HCT116 (cell line): Measurements from ENCODE around the gene PPIG. TPM values are rescaled to one million over a fixed set of nuclear protein-coding genes. Genes with fewer than 3 reads are reported as not detected.
"Not testable (repeated sequence)": the region's sequence is repeated elsewhere in the genome, so short reads cannot be mapped to it uniquely, and the experiment has no call there.

Source experiments
- ATAC-seq: fragments of 200-7000 bp; cut with Tn5 transposase; 2 replicates; pipeline ENCODE4 v1.9.1; 2020; ENCODE audit warnings: mild to moderate bottlenecking, moderate library complexity
- BruUV-seq: library from RNA; stranded (reverse); fragments of 400-500 nt; replicated peaks from 2 replicates; lab custom pipeline; 2021; lab: Mats Ljungman, UMichigan
- CTCF ChIA-PET: fragments of 300-600 bp; sonication (Branson Sonifier 250); formaldehyde crosslinking; loops from one replicate; lab custom pipeline; 2021; ENCODE audit warnings: antibody characterized with exemption; lab: Charles Lee
- POLR2A ChIA-PET: fragments of 300-600, 350-600 bp; sonication (Branson Sonifier 250); formaldehyde crosslinking; loops from one replicate; lab custom pipeline; 2021; ENCODE audit warnings: antibody characterized with exemption; lab: Charles Lee
- RAD21 ChIA-PET, 2 experiments: fragments of 300-600 bp; sonication (Branson Sonifier 250); formaldehyde crosslinking; loops; one replicate each; lab custom pipeline; 2023; ENCODE audit warnings: low total read pairs in 2 of 2; ENCODE audit not compliant: uncharacterized antibody in 2 of 2, unreplicated experiment in 2 of 2, low non-redundant PET in 1 of 2; lab: Charles Lee
- DNase-seq: peaks from one replicate; pipeline ENCODE4 v3.0.0-alpha.2; 2010; ENCODE audit warnings: low read depth, low spot score
- H2AFZ ChIP-seq: fragments of 200-600 bp; shearing (Covaris generic), sonication (generic); 2 replicates; pipeline ENCODE4 v1.6.1; 2017; ENCODE audit warnings: low read depth, mixed run types, mixed read lengths, antibody characterized with exemption, low read length; ENCODE audit not compliant: poor library complexity, severe bottlenecking
- H3K27ac ChIP-seq: 2 replicates; pipeline ENCODE4 v1.5.1; 2012; ENCODE audit warnings: low read depth, low read length
- H3K27me3 ChIP-seq: fragments of 200-600 bp; sonication (generic); 2 replicates; pipeline ENCODE4 v1.6.1; 2016; ENCODE audit warnings: mixed run types, low read length, mixed read lengths; ENCODE audit not compliant: insufficient read depth
- H3K36me3 ChIP-seq, 2 experiments: fragments of 200-500 bp in 1 of 2; fragments of 200-600 bp in 1 of 2; sonication (Bioruptor generic) in 1 of 2; sonication (generic) in 1 of 2; 2 replicates each; pipeline versions ENCODE4 v1.5.1 to v1.6.1; 2014 to 2016; ENCODE audit warnings: low read length in 2 of 2, inconsistent platforms in 1 of 2, mixed read lengths in 1 of 2, mixed run types in 1 of 2; ENCODE audit not compliant: insufficient read depth in 2 of 2, control insufficient read depth in 1 of 2
- H3K4me1 ChIP-seq, 2 experiments: fragments of 200-600 bp in 1 of 2; sonication (generic) in 1 of 2; 2 replicates each; pipeline versions ENCODE4 v1.5.1 to v1.6.1; 2012 to 2017; ENCODE audit warnings: low read length in 2 of 2, inconsistent platforms in 1 of 2, mild to moderate bottlenecking in 1 of 2, mixed read lengths in 1 of 2, mixed run types in 1 of 2, moderate library complexity in 1 of 2; ENCODE audit not compliant: insufficient read depth in 2 of 2, control insufficient read depth in 1 of 2
- H3K4me2 ChIP-seq: fragments of 200-600 bp; sonication (generic); 2 replicates; pipeline ENCODE4 v1.6.1; 2017; ENCODE audit warnings: mixed run types, low read length, mixed read lengths
- H3K4me3 ChIP-seq, 2 experiments: fragments of 200-600 bp in 1 of 2; sonication (generic) in 1 of 2; replicated peaks in 1 of 2; 2 replicates each; pipeline ENCODE4 v1.5.1; 2011 to 2016; ENCODE audit warnings: low read length in 2 of 2, control low read depth in 1 of 2, low read depth in 1 of 2, mild to moderate bottlenecking in 1 of 2, mixed read lengths in 1 of 2, mixed run types in 1 of 2
- H3K79me2 ChIP-seq: fragments of 200-600 bp; sonication (generic); 2 replicates; pipeline ENCODE4 v1.6.1; 2017; ENCODE audit warnings: mild to moderate bottlenecking, mixed run types, low read length, moderate library complexity, mixed read lengths; ENCODE audit not compliant: insufficient read depth
- H3K9ac ChIP-seq: fragments of 200-600 bp; sonication (generic); 2 replicates; pipeline ENCODE4 v1.6.1; 2016; ENCODE audit warnings: low read length, mixed read lengths
- H3K9me2 ChIP-seq: fragments of 200-600 bp; sonication (generic), shearing (Covaris generic); 2 replicates; pipeline ENCODE4 v1.6.1; 2017; ENCODE audit warnings: mixed run types, mild to moderate bottlenecking, moderate library complexity; ENCODE audit not compliant: insufficient read depth
- H3K9me3 ChIP-seq, 2 experiments: fragments of 200-500 bp in 1 of 2; fragments of 200-600 bp in 1 of 2; sonication (Bioruptor generic) in 1 of 2; sonication (generic) in 1 of 2; 2 replicates each; pipeline ENCODE4 v1.6.1; 2014 to 2017; ENCODE audit warnings: low read length in 2 of 2, mixed read lengths in 2 of 2, inconsistent platforms in 1 of 2, low read depth in 1 of 2, mild to moderate bottlenecking in 1 of 2, mixed run types in 1 of 2, moderate library complexity in 1 of 2; ENCODE audit not compliant: control insufficient read depth in 1 of 2, insufficient read depth in 1 of 2
- H4K20me1 ChIP-seq: fragments of 200-600 bp; sonication (generic), shearing (Covaris generic); 2 replicates; pipeline ENCODE4 v1.6.1; 2017; ENCODE audit warnings: mixed run types, mild to moderate bottlenecking, moderate library complexity; ENCODE audit not compliant: insufficient read depth
- CBX3 ChIP-seq: IDR thresholded peaks from 2 replicates; pipeline ENCODE4 v1.6.1; 2012; ENCODE audit warnings: low read depth
- CTCF ChIP-seq, 3 experiments: fragments of 200-600 bp in 1 of 3; sonication (generic) in 1 of 3; IDR thresholded peaks in 2 of 3; conservative IDR thresholded peaks in 1 of 3; 2 replicates each; pipeline ENCODE4 v1.5.1; 2012 to 2017; ENCODE audit warnings: low read depth in 2 of 3, low read length in 2 of 3, antibody characterized with exemption in 1 of 3, borderline replicate concordance in 1 of 3, control low read depth in 1 of 3, mild to moderate bottlenecking in 1 of 3, mixed read lengths in 1 of 3, mixed run types in 1 of 3, moderate library complexity in 1 of 3; ENCODE audit not compliant: insufficient read depth in 1 of 3
- EZH2phosphoT487 ChIP-seq: fragments of 200-600 bp; IDR thresholded peaks from 2 replicates; pipeline ENCODE4 v1.6.1; 2018; ENCODE audit warnings: antibody characterized with exemption, borderline replicate concordance
- FOSL1 ChIP-seq: IDR thresholded peaks from 2 replicates; pipeline ENCODE4 v1.6.1; 2012; ENCODE audit warnings: low read depth
- RAD21 ChIP-seq: IDR thresholded peaks from 2 replicates; pipeline ENCODE4 v1.6.1; 2012; ENCODE audit warnings: low read depth, mild to moderate bottlenecking
- SIN3A ChIP-seq: IDR thresholded peaks from 2 replicates; pipeline ENCODE4 v1.6.1; 2012; ENCODE audit warnings: low read depth
- SRF ChIP-seq: IDR thresholded peaks from 2 replicates; pipeline ENCODE4 v1.6.1; 2012; ENCODE audit warnings: low read depth
- ZFX ChIP-seq: fragments of 450-650 bp; IDR thresholded peaks from 2 replicates; pipeline ENCODE4 v1.6.1; 2017
- ZNF274 ChIP-seq: fragments of 200-500 bp; sonication (Bioruptor generic); IDR thresholded peaks from 2 replicates; pipeline ENCODE4 v1.6.1; 2014; ENCODE audit warnings: mild to moderate bottlenecking, low read depth, low read length, inconsistent platforms
- intact Hi-C: fragments of 100-400 bp; cut with micrococcal nuclease; formaldehyde crosslinking; loops from 2 replicates; pipeline ENCODE4 v1.10.0; 2022
- total RNA-seq: library from RNA; stranded (reverse); gene quantifications from one replicate; pipeline ENCODE4 v1.2.1, GENCODE V29; 2021; ENCODE audit not compliant: unreplicated experiment

The PPIG gene
- total RNA-seq, 1 experiment from 2014 or later: 55.3 TPM

DNA sequence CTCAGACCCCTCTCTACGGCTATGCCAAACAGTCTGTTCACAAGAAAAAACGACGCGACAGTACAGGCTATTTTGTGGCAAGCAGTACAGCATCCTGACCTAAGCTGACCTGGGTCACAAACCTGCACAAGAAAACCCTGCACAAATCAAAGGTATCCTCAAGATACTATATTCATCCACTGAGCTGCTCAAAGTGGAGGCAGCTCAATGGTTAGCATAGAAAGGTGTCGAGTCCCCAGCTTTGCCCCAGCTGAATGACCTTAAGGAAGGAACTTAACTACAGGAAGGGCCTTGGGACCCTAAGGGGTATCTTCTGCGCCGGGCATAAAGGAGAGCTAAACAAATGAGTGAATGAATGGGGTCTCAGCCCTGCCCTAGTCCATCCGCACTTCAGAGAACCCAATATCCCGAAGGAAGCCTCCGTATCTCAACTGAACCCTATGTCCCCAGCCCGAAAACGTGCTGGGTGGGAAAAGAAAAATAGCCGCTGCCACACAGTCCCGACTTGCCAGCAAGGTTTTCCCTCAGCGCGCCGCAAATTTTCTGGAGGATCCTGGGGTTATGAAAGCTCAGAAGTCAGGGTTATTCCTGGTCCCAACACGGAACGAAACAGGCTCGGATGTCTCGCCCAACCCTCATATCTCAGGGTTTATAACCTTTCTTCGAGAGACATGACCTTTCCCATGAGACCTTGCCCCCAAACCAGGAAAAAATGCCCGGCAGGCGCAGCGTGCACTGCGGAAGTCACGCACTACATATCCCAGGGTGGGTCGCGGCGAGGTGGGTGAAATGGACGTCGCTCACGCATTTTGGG lies 10.8 kb upstream of the PPIG start, which contains the start of gene FASTKD1 (continued):
- TF ChIP-seq CTCF (IDR thresholded peaks at IDR 0.05 in 2 of 3, conservative IDR thresholded peaks at IDR 0.05 in 1 of 3; ENCODE audit: borderline replicate concordance in 1 of 3, insufficient read depth in 1 of 3, low read depth in 2 of 3, low read length in 2 of 3) (no peak), EZH2phosphoT487 (no peak), FOSL1 (no peak)

DNA sequence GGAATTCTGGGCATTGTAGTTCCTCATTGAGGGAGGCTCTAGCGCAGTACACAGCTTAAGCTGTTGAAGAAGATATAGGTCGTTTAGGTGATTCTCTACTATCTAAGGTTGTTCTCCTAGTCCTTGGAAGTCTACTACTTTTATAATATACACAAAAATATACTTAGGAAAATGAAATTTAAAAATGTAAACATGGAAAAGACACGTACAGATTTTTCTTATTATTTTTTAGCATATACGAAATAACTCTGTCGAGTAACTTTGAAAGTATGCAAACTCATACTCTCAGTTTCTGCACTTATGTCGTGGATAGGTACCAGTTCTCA lies 10.2 kb upstream of the PPIG start:
- peaks cover 45% of the 10 kb centered on the region for H3K79me2 ChIP-seq
- ChIA-PET RAD21 (no interaction called here), POLR2A (interaction anchor here (2.3 kb wide), 1 partner anchor 11 kb away, joined by 9 read pairs; no protein-coding TSS in a partner anchor), CTCF (no interaction called here)
- no peaks in the 10 kb centered on the region for H3K9me2 ChIP-seq
- BruUV-seq: no TSS peak
- no peaks in the 10 kb centered on the region for H3K27me3 ChIP-seq
- no peak overlapping the region for H3K27ac ChIP-seq
- H3K4me2 ChIP-seq: peak overlapping the region; percentile 93
- no peaks in the 10 kb centered on the region for H4K20me1 ChIP-seq
- H3K4me1 ChIP-seq: peaks cover 0 to 15% of the 10 kb centered on the region in 2 experiments; a peak in 3 of 4 replicates
- DNase-seq (no peak), ATAC-seq (no peak)
- peak overlapping the region; percentile 95 for H2AFZ ChIP-seq
- H3K9me3 ChIP-seq: no peaks in the 10 kb centered on the region
- intact Hi-C loops: loop anchor here (1.0 kb wide), 1 partner anchor 10 kb away; the partner anchor contains the start of gene PPIG
- H3K9ac ChIP-seq: no peak overlapping the region
- TF ChIP-seq ZNF274: no peak
- no peak for TF ChIP-seq RAD21
- TF ChIP-seq CBX3: peak; percentile 9; the same call in 1 of the 2 replicates
- TF ChIP-seq FOSL1: no peak
- TF ChIP-seq ZFX: no peak
- peak; percentile 54 for TF ChIP-seq SIN3A
- TF ChIP-seq SRF: 0 out of 2 replicates have a peak, but pooled peaks have one; percentile 36
- H3K36me3 ChIP-seq: no peaks in the 10 kb centered on the region
- H3K4me3 ChIP-seq: peak overlapping the region; percentile 85 to 89

DNA sequence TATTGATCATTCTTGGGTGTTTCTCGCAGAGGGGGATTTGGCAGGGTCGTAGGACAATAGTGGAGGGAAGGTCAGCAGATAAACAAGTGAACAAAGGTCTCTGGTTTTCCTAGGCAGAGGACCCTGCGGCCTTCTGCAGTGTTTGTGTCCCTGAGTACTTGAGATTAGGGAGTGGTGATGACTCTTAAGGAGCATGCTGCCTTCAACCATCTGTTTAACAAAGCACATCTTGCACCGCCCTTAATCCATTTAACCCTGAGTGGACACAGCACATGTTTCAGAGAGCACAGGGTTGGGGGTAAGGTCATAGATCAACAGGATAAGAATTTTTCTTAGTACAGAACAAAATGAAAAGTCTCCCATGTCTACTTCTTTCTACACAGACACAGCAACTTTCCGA lies 9.6 kb upstream of the PPIG start:
- CTCF ChIA-PET: interaction anchor here (0.6 kb wide), 1 partner anchor 84 kb away, joined by 4 read pairs; no protein-coding TSS in a partner anchor
- H2AFZ ChIP-seq, H3K36me3 ChIP-seq, H3K9me2 ChIP-seq, H3K4me3 ChIP-seq, RAD21 ChIA-PET, BruUV-seq, intact Hi-C loops, ATAC-seq, H3K9ac ChIP-seq, H3K4me2 ChIP-seq, H3K9me3 ChIP-seq, DNase-seq, H3K27me3 ChIP-seq, H3K27ac ChIP-seq, POLR2A ChIA-PET, H4K20me1 ChIP-seq: not testable (repeated sequence)
- Histone ChIP-seq H3K79me2 (peaks cover 39% of the 10 kb centered on the region), H3K4me1 (peaks cover 0 to 15% of the 10 kb centered on the region in 2 experiments; a peak in 3 of 4 replicates)

DNA sequence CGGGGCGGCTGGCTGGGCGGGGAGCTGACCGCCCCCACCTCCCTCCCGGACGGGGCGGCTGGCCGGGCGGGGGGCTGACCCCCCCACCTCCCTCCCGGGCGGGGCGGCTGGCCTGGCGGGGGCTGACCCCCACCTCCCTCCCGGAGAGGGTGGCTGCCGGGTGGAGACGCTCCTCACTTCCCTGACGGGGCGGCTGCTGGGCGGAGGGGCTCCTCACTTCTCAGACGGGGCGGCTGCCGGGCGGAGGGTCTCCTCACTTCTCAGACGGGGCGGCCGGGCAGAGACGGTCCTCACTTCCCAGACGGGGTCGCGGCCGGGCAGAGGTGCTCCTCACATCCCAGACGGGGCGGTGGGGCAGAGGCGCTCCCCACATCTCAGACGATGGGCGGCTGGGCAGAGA lies 8.9 kb upstream of the PPIG start:
- H3K27ac ChIP-seq, POLR2A ChIA-PET, RAD21 ChIA-PET, intact Hi-C loops, H3K9me2 ChIP-seq, H2AFZ ChIP-seq, H4K20me1 ChIP-seq, H3K27me3 ChIP-seq, BruUV-seq, H3K4me3 ChIP-seq, ATAC-seq, DNase-seq, CTCF ChIA-PET, H3K4me2 ChIP-seq, H3K9me3 ChIP-seq, H3K36me3 ChIP-seq, H3K9ac ChIP-seq: not testable (repeated sequence)
- H3K79me2 ChIP-seq: peaks cover 32% of the 10 kb centered on the region
- H3K4me1 ChIP-seq: peaks cover 0 to 15% of the 10 kb centered on the region in 2 experiments; a peak in 3 of 4 replicates
